Measurements from ENCODE around the gene TRUB2.

- TF ChIP-seq CTCF (IDR thresholded peaks at IDR 0.05; ENCODE audit: poor library complexity) (no peak), EZH2 (IDR thresholded peaks at IDR 0.05; ENCODE audit: borderline replicate concordance) (no peak)
Observed at GRCh38 chr9:128370367-128370751, 48.1 kb upstream of the TRUB2 start.

Measured in hepatocyte (in vitro differentiated cells).